ENCODE measurements around the gene NCR2.

GRCh38 chr6:41367061-41367460 lies 31.7 kb downstream of the NCR2 start:
- TF ChIP-seq ZNF274 (IDR thresholded peaks at IDR 0.05; ENCODE audit: low read depth, low read length) (no peak), YY1 (IDR thresholded peaks at IDR 0.05; ENCODE audit: insufficient read depth, insufficient read length) (no peak), SUZ12 (IDR thresholded peaks at IDR 0.05; ENCODE audit: extremely low read depth, insufficient read depth, insufficient read length) (no peak)

Measured in NT2/D1 (cell line).